Adrenal gland (tissue), 5 donors: ENCODE measurements around the gene PCLO.

Experiments used
- POLR2A ChIP-seq, 2 donors: fragments of 450-650 bp; IDR thresholded peaks; one replicate each; pipeline ENCODE4 v1.6.1; 2017; ENCODE audit warnings: antibody characterized with exemption in 2 of 2, mild to moderate bottlenecking in 2 of 2, moderate library complexity in 1 of 2
- TF ChIP-seq, protein P1 (sequence below), 6 experiments: fragments of 450-650 bp in 4 of 6; fragments of 200-600 bp in 2 of 6; sonication (generic) in 1 of 6; IDR thresholded peaks; 1 replicate in 5 of 6; 2 replicates in 1 of 6; pipeline versions ENCODE4 v1.5.1 to v1.8.0; 2016 to 2021; ENCODE audit warnings: antibody characterized with exemption in 6 of 6, mild to moderate bottlenecking in 2 of 6, moderate library complexity in 1 of 6
- donor health status: DM: no; HTN: no; CAD: no.

DNA sequence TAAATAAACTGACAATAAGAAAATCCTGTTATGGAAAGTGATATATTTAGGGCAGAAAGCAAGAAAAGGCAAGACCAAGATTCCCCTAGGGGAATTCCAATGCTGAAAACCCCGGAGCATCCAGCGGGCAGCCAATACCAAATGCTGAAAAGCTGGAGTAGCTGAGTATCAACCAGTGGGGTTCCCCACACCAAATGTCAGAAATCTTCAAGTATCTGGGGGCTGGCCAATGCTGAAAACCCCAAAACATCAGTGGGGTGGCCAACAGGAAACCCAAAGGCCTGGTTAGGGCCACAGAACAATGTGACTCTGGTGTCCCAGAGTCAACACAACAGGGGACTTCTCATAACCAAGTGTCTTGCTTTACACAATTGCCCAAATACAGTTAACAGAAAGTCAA is 447.3 kb downstream of the PCLO start:
- TF ChIP-seq, protein P1, sequence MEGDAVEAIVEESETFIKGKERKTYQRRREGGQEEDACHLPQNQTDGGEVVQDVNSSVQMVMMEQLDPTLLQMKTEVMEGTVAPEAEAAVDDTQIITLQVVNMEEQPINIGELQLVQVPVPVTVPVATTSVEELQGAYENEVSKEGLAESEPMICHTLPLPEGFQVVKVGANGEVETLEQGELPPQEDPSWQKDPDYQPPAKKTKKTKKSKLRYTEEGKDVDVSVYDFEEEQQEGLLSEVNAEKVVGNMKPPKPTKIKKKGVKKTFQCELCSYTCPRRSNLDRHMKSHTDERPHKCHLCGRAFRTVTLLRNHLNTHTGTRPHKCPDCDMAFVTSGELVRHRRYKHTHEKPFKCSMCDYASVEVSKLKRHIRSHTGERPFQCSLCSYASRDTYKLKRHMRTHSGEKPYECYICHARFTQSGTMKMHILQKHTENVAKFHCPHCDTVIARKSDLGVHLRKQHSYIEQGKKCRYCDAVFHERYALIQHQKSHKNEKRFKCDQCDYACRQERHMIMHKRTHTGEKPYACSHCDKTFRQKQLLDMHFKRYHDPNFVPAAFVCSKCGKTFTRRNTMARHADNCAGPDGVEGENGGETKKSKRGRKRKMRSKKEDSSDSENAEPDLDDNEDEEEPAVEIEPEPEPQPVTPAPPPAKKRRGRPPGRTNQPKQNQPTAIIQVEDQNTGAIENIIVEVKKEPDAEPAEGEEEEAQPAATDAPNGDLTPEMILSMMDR (IDR thresholded peaks at IDR 0.05) = no peak
- TF ChIP-seq POLR2A (IDR thresholded peaks at IDR 0.05) = no peak
